D721Med (cell line): ENCODE data around the gene TMEM200A.

Source experiments
- DNase-seq: peaks from one replicate; pipeline ENCODE4 v3.0.0; 2011; ENCODE audit warnings: low spot score; ENCODE audit not compliant: insufficient read length
- FAIRE-seq: peaks from 2 replicates; lab custom pipeline; 2011; peaks lifted over from hg19 to GRCh38; lab: Jason Lieb, UNC
- CTCF ChIP-seq: IDR thresholded peaks from 2 replicates; pipeline ENCODE4 v1.5.1; 2012; ENCODE audit warnings: mild to moderate bottlenecking, control low read depth; ENCODE audit not compliant: insufficient read depth; ENCODE audit errors: missing control alignments

Gene TMEM200A

GRCh38 chr6:130389142-130389541, 23.3 kb downstream of the TMEM200A start:
- TF ChIP-seq CTCF: no peak
- DNase-seq (no peak), FAIRE-seq (no peak)

GRCh38 chr6:130390890-130391289, 25.1 kb downstream of the TMEM200A start:
- no peak for DNase-seq
- no peak for FAIRE-seq
- no peak for TF ChIP-seq CTCF

GRCh38 chr6:130393306-130393705, 27.5 kb downstream of the TMEM200A start:
- TF ChIP-seq CTCF: no peak
- DNase-seq (no peak), FAIRE-seq (no peak)

- TF ChIP-seq CTCF: no peak
- FAIRE-seq (no peak), DNase-seq (no peak)
These were observed 28.4 kb downstream of the TMEM200A start for GRCh38 chr6:130394246-130394645.

- no peak for DNase-seq
- TF ChIP-seq CTCF: no peak
- FAIRE-seq: no peak
These were observed 29.3 kb downstream of the TMEM200A start for GRCh38 chr6:130395164-130395563.

- DNase-seq (no peak), FAIRE-seq (no peak)
- TF ChIP-seq CTCF: no peak
These were observed 30.9 kb downstream of the TMEM200A start for GRCh38 chr6:130396722-130397121.

GRCh38 chr6:130405549-130405948, 39.7 kb downstream of the TMEM200A start:
- DNase-seq (no peak), FAIRE-seq (no peak)
- no peak for TF ChIP-seq CTCF
